Suppressor macrophage (primary cell): ENCODE results near the gene HPCAL1.

Source experiments
- DNase-seq, 4 experiments: peaks; one replicate each; pipeline ENCODE4 v3.0.0-alpha.2; 2020 to 2022

Gene HPCAL1

DNA sequence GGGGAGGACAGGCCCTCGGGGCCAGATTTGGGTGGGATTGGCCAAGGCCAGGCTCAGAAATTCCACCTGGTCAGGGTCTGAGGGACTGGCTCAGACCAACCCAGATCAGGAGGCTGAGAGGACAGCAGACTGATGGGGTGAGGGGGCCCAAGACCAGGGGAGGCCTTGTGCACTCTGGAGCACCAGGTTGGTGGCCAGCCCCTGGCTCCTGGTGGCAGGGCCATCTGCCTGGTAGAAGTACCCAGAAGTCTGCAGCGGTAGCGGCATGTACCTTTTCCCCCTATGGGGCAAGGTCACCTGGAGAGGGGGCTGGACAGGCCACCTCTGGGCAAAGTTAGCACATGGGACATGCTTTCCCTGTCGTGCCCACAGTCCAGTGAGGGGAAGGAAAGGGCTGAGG, 166.6 kb downstream of the HPCAL1 start:
- no peak for DNase-seq

DNA sequence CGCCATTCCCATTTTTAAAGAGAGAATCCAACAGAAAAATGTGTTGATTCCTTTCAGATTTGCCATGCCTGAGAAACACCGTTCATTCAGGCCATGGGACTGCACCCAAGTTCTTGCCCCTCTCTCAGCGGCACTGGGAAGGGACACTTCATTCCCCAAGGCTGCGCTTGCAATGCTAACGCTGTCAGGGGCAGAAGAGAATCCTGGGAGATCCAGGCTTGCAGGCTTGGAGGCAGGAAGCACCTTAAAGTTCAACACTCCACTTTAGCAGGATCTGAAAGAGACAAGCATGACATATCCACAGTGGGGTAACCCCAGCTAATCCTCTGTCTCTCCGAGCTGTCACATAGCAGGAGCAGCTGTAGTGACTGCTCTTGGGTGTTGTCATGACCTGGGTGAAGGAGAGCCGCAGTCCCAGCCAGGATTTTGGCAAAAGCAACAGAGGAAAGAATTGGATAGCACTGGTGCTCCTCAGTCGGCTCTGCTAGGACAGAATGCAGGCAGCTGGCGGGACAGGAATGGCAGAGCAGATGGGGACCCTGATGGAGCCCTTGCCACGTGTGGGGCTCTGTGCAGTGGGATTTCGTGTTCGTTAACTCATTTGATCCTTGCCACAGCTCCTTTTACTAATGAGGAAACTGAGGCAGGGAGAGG, 167.4 kb downstream of the HPCAL1 start:
- DNase-seq: no peak

DNA sequence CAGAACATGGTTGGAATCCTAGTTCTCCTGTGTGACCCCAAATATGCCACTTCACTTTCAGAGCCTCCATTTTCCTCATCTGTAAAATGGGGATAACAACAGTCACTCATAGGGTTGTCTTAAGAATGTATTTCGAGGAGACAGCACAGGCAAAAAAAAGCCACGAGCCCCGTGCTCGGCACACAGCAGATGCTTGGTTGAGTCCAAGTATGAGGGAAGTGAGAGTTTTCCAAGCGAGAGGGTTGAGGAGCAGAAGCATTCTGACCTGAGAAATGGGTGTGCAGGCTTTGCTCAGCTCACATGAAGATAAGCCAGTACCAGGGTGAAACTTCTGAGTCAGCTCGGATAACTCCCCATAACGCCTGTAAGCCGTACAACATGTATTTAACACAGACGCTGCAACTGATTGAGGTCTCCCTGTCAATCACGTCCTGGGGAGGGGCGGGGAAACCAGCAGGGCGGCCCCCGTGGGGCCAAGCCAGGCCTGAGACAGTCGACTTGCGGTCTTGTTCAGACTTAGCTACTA, 168.4 kb downstream of the HPCAL1 start:
- no peak for DNase-seq

DNA sequence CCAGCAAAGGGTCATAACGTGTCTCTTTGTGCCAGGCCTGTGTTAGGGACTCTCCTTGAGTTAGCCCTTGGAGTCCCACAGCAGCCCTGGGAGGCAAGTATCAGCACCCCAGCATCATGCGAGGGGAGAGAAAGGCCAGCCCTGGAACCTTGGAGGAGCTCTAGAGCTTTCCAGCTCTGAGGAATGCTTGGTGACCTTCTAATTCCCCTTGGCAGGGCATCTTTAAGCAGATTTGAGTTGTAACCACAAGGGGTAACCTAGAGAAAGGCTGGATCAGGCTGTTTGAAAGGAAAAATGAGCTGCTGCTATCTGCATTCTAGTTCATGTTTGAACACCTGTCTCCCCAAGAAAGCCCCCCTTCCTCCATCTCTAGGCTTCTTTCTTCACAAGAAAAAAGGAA, 169.3 kb downstream of the HPCAL1 start:
- DNase-seq: no peak

DNA sequence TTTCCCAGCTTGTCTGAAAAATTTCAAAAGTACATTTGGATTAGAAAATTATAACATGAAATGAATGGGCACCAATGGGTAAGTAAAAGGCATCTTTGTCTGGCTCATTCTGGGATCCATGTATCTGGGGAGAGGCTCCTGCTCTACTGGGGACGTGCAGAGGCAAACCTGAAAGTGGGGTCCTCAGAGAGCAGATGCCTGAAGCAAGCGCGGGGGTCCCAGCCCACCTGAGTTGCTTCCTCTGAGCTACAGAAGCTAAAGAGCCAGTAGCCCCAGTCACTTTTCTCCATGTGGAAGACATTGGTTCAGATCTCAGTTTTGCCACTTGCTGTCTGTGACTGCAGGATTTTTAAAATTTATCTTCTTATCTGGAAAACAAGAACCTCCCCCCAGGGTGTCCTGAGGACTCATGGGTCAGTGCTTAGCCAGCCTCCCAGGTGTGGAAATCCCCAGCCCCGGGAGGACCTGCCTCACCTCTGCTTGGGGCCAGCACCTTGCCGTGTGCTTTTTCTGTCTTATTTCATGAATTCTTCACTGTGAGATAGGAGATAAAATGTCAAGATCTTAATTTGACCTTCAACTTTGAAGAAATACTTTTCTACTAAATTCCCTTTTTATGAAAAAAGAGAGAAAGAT, 170.5 kb downstream of the HPCAL1 start:
- no peak for DNase-seq

DNA sequence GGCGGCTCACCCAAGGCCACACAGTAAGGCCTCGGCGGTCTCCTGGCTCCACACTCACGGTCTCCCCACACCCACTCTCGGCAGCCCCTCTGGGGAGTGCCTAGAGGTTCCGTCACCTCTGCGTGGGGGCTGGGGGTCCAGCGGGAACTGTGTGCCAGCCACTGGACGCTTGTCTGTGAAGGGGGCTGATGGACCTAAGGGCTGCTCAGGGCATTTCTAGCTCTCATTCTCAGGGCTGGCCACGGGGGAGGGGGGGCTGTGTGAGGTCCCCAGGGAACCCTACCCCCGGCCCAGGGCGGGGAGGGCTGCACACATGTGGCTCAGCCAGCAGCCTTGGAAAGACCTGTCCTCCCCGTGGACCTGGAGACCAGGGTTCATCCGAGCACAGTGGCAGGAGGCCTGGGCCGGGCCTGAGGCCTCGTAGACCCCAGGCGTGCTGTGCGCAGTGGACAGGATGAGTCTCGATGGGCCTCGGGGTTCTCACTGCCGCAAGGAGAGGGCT, 172.6 kb downstream of the HPCAL1 start:
- no peak for DNase-seq

DNA sequence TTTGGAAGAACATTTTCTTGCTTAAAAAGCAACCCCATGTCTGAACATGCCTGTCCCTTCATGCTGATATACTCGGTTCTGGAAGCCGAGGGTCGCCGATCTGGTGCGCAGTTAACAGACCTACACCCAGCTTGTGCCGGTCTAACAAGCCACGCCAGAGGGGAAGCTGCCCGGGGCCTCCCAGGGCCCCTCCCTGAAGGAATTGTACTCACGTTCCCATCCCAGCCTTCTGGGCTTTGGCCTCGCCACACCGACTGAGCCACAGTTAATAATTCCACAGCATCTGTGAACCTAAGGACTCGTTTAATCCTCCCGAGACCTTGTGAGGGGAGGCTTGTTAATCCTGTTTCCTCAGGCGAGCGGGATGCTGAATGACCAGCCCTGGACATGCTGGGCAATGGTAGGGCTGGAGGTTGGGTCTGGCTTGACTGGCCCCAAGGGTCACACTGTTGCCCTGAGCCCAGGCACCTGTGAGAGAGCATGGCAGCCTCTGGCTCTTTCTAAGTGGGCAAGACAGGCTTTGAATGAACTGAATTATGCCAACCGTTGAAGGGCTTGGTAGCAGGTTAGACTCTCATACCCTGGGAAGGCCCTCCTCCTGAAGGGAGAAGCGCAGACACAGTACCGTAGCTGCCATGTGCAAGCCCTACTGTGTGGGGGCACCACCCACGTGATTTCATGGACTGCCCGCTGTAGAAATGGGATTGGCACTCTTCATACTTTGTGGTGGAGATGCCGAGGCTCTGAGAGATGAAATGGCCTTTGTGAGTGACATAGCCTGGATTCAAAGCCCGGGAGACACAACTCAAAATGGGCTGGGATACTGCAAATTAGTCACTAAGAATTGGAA, 173.3 kb downstream of the HPCAL1 start:
- DNase-seq: no peak

DNA sequence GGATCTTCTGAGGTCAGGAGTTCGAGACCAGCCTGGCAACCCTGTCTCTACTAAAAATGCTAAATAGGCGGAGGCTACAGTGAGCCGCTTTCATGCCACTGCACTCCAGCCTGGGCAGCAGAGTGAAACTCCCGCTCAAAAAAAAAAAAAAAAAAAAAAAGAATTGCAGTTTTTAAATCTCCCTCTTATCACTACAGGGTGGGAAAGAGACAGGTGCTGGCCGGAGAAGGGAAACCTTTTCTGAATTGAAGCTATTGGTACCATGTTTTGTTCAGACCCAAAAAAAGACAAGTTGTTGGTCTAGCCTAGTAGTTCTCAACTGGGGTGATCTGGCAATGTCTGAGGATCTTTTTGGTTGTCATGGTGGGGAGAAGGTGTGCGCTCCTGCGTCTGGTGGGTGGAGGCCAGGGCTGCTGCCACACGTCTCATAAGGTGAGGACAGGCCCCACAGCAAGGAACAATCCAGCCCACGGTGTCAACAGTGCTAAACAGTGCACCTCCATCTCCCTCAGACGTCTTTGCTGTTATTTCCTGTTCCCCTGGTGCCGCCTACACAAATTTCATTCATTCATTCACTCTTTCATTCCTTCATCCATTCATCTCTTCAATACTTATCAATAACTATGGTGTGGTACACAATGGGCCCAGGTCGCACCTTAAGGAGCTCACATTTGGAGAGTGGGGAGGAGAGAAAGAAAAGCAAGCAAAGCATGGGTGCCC, 174.2 kb downstream of the HPCAL1 start:
- DNase-seq: no peak
